GM23338 (cell line): Measurements from ENCODE around the gene KCNK17. TPM values are rescaled to one million over a fixed set of nuclear protein-coding genes. Genes with fewer than 3 reads are reported as not detected.

Experiments used
- ATAC-seq: fragments of 200-7000 bp; cut with Tn5 transposase; 3 replicates; pipeline ENCODE4 v1.9.1; 2020
- DNase-seq: peaks from one replicate; pipeline ENCODE4 v3.0.0-alpha.2; 2015; ENCODE audit warnings: low spot score
- H2AFZ ChIP-seq: fragments of 200-600 bp; sonication (generic); 2 replicates; pipeline ENCODE4 v1.8.0; 2016; ENCODE audit warnings: antibody characterized with exemption, mild to moderate bottlenecking, moderate library complexity
- H3F3A ChIP-seq: fragments of 200-600 bp; sonication (generic); replicated peaks from 2 replicates; pipeline ENCODE4 v1.8.0; 2017; ENCODE audit warnings: antibody characterized with exemption, mixed run types, low read depth
- H3K27ac ChIP-seq: fragments of 200-600 bp; sonication (generic); 2 replicates; pipeline ENCODE4 v1.6.1; 2016; ENCODE audit warnings: low read depth
- H3K27me3 ChIP-seq: fragments of 200-600 bp; sonication (generic); 2 replicates; pipeline ENCODE4 v1.8.0; 2016; ENCODE audit warnings: mild to moderate bottlenecking, mixed run types, moderate library complexity; ENCODE audit not compliant: insufficient read depth
- H3K36me3 ChIP-seq: fragments of 200-600 bp; sonication (generic); 2 replicates; pipeline ENCODE4 v1.8.0; 2016; ENCODE audit warnings: mild to moderate bottlenecking; ENCODE audit not compliant: insufficient read depth
- H3K4me1 ChIP-seq: fragments of 200-600 bp; sonication (generic); 2 replicates; pipeline ENCODE4 v1.8.0; 2016; ENCODE audit warnings: mild to moderate bottlenecking, moderate library complexity; ENCODE audit not compliant: insufficient read depth
- H3K4me2 ChIP-seq: fragments of 200-600 bp; sonication (generic); 2 replicates; pipeline ENCODE4 v1.7.1; 2017; ENCODE audit warnings: mixed run types
- H3K4me3 ChIP-seq: fragments of 200-600 bp; sonication (generic); 2 replicates; pipeline ENCODE4 v1.6.1; 2016; ENCODE audit warnings: mixed run types
- H3K79me2 ChIP-seq: fragments of 200-600 bp; sonication (generic); replicated peaks from 2 replicates; pipeline ENCODE4 v1.8.0; 2017; ENCODE audit warnings: mild to moderate bottlenecking; ENCODE audit not compliant: insufficient read depth
- H3K9me2 ChIP-seq: fragments of 200-600 bp; sonication (generic); 2 replicates; pipeline ENCODE4 v1.8.0; 2017; ENCODE audit not compliant: insufficient read depth
- H4K20me1 ChIP-seq: fragments of 200-600 bp; sonication (generic); replicated peaks from 2 replicates; pipeline ENCODE4 v1.8.0; 2017; ENCODE audit warnings: mild to moderate bottlenecking; ENCODE audit not compliant: insufficient read depth
- H3K27ac Mint-ChIP-seq: 2 replicates; pipeline ENCODE4 v1.8.0; 2020; ENCODE audit warnings: inconsistent platforms, mild to moderate bottlenecking, moderate library complexity, mixed read lengths
- H3K27me3 Mint-ChIP-seq: 3 replicates; pipeline ENCODE4 v1.8.0; 2022; ENCODE audit warnings: low read depth, mild to moderate bottlenecking, moderate library complexity, mixed read lengths, inconsistent platforms; ENCODE audit not compliant: insufficient read depth, poor library complexity
- H3K36me3 Mint-ChIP-seq: 3 replicates; pipeline ENCODE4 v1.8.0; 2021; ENCODE audit warnings: low read depth, mild to moderate bottlenecking, inconsistent platforms, moderate library complexity, mixed read lengths
- H3K4me1 Mint-ChIP-seq: 3 replicates; pipeline ENCODE4 v1.8.0; 2020; ENCODE audit warnings: mild to moderate bottlenecking, inconsistent platforms, mixed read lengths
- H3K4me3 Mint-ChIP-seq: 3 replicates; pipeline ENCODE4 v1.8.0; 2021; ENCODE audit warnings: moderate library complexity, mild to moderate bottlenecking, inconsistent platforms, mixed read lengths
- H3K9me3 Mint-ChIP-seq: 3 replicates; pipeline ENCODE4 v1.8.0; 2020; ENCODE audit warnings: moderate library complexity, mild to moderate bottlenecking, inconsistent platforms, mixed read lengths
- CREB1 ChIP-seq: fragments of 250-450 bp; sonication (Bioruptor Pico); IDR thresholded peaks from 2 replicates; pipeline ENCODE4 v1.5.0; 2020; ENCODE audit warnings: low read depth, mild to moderate bottlenecking, moderate library complexity
- EZH2 ChIP-seq: fragments of 200-600 bp; sonication (generic); IDR thresholded peaks from one replicate; pipeline ENCODE4 v1.8.0; 2017; ENCODE audit warnings: antibody characterized with exemption, mild to moderate bottlenecking, low read depth; ENCODE audit not compliant: unreplicated experiment
- POLR2AphosphoS5 ChIP-seq: IDR thresholded peaks from 2 replicates; pipeline ENCODE4 v1.6.1; 2016; ENCODE audit warnings: antibody characterized with exemption, low read depth
- STAT1 ChIP-seq: IDR thresholded peaks from one replicate; pipeline ENCODE4 v1.6.1; 2016; ENCODE audit warnings: antibody characterized with exemption; ENCODE audit not compliant: unreplicated experiment
- ZNF114 ChIP-seq: fragments of 250-450 bp; sonication (Bioruptor Pico); IDR thresholded peaks from 2 replicates; pipeline ENCODE4 v1.5.0; 2020; ENCODE audit warnings: mild to moderate bottlenecking, moderate library complexity
- ZNF331 ChIP-seq: fragments of 250-450 bp; sonication (Bioruptor Pico); IDR thresholded peaks from 2 replicates; pipeline ENCODE4 v1.5.0; 2020; ENCODE audit warnings: low read depth, mild to moderate bottlenecking, moderate library complexity
- polyA plus RNA-seq: library from polyadenylated mRNA; unstranded; fragments of >200 nt; fragmentation: Nextera tagmentation; extraction: Ambion mirVana; gene quantifications from 2 replicates; pipeline ENCODE4 v1.2.1, GENCODE V29; 2016
- total RNA-seq: library from RNA; depleted of rRNA; stranded (reverse); fragments of >200 nt; shearing (Covaris generic); gene quantifications from 2 replicates; pipeline ENCODE4 v1.2.3, GENCODE V29; 2014
- TF ChIP-seq, protein P1 (sequence below), 2 experiments: fragments of 200-600 bp in 1 of 2; sonication (generic) in 1 of 2; conservative IDR thresholded peaks; 2 replicates each; pipeline versions ENCODE4 v1.5.1 to v1.6.1; 2016 to 2017; ENCODE audit warnings: antibody characterized with exemption in 2 of 2, low read depth in 2 of 2, mild to moderate bottlenecking in 2 of 2, moderate library complexity in 1 of 2
- TF ChIP-seq, protein P2 (sequence below): IDR thresholded peaks from 2 replicates; pipeline ENCODE4 v1.6.1; 2016; ENCODE audit warnings: antibody characterized with exemption
- TF ChIP-seq, protein P3 (sequence below): fragments of 250-450 bp; sonication (Bioruptor Pico); IDR thresholded peaks from 2 replicates; pipeline ENCODE4 v1.5.0; 2020; ENCODE audit warnings: mild to moderate bottlenecking, moderate library complexity

Gene KCNK17
- total and polyA plus RNA-seq, 2 experiments from 2014 or later = 2.2 to 3.1 TPM

DNA sequence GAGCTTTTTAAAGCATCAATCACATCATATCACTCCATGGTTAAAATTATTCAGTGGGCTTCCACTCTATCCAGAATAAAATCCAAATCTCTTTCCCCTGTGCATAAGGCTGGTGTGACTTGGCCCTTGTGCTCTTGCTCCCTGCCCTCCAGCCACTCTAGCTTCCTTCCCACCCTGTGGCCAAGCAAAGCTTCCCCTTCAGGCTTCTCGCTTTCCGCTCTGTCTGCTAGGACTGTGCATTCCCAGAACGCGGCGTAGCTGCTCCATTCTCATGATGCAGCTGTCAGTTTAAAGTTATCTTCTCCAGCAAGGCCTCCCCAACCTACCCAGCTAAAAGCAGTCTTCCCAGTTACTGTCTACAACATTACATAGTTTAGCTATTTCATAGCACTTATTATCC is 27.7 kb upstream of the KCNK17 start (continued):
- TF ChIP-seq, protein P1, sequence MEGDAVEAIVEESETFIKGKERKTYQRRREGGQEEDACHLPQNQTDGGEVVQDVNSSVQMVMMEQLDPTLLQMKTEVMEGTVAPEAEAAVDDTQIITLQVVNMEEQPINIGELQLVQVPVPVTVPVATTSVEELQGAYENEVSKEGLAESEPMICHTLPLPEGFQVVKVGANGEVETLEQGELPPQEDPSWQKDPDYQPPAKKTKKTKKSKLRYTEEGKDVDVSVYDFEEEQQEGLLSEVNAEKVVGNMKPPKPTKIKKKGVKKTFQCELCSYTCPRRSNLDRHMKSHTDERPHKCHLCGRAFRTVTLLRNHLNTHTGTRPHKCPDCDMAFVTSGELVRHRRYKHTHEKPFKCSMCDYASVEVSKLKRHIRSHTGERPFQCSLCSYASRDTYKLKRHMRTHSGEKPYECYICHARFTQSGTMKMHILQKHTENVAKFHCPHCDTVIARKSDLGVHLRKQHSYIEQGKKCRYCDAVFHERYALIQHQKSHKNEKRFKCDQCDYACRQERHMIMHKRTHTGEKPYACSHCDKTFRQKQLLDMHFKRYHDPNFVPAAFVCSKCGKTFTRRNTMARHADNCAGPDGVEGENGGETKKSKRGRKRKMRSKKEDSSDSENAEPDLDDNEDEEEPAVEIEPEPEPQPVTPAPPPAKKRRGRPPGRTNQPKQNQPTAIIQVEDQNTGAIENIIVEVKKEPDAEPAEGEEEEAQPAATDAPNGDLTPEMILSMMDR (conservative IDR thresholded peaks at IDR 0.05; ENCODE audit: low read depth in 2 of 2) = no peak
- TF ChIP-seq, protein P2, sequence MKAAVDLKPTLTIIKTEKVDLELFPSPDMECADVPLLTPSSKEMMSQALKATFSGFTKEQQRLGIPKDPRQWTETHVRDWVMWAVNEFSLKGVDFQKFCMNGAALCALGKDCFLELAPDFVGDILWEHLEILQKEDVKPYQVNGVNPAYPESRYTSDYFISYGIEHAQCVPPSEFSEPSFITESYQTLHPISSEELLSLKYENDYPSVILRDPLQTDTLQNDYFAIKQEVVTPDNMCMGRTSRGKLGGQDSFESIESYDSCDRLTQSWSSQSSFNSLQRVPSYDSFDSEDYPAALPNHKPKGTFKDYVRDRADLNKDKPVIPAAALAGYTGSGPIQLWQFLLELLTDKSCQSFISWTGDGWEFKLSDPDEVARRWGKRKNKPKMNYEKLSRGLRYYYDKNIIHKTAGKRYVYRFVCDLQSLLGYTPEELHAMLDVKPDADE = no peak
- TF ChIP-seq STAT1 = no peak
- no peak for TF ChIP-seq ZNF114 (CRISPR knock-in tag)

DNA sequence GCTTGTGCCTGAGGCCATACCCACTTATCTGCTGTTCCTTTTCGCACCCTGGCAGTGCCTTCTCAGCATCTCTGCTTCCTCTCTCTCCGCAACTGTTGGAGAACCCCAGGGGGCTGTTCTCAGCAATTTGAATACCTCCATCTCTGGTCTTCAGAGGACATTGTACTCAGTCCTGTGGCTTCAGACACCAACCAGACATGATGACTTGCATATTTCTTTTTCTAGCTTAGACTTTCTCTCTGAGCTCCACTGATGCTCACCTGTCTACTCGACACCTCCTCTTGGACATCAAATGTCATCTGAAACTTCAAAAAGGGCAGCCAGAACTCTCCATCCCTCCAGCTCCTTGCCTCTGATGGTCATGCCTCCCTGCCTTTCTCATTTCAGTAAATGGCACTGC is 27.1 kb upstream of the KCNK17 start:
- Mint-ChIP-seq H3K9me3 (no peaks in the 10 kb centered on the region), H3K4me3 (no peak overlapping the region), H3K27ac (no peak overlapping the region), H3K4me1 (peaks cover 33% of the 10 kb centered on the region), H3K36me3 (no peaks in the 10 kb centered on the region), H3K27me3 (peaks cover 16% of the 10 kb centered on the region)
- no peak for DNase-seq
- no peaks in the 10 kb centered on the region for H3K79me2 ChIP-seq
- no peak overlapping the region for H3K4me2 ChIP-seq
- no peaks in the 10 kb centered on the region; the same call in 1 of the 2 replicates for H4K20me1 ChIP-seq
- ATAC-seq = no peak
- H3K27me3 ChIP-seq = no peaks in the 10 kb centered on the region
- H3K4me1 ChIP-seq = peaks cover 6% of the 10 kb centered on the region
- no peak for TF ChIP-seq STAT1
- TF ChIP-seq EZH2 = no peak
- TF ChIP-seq, protein P3, sequence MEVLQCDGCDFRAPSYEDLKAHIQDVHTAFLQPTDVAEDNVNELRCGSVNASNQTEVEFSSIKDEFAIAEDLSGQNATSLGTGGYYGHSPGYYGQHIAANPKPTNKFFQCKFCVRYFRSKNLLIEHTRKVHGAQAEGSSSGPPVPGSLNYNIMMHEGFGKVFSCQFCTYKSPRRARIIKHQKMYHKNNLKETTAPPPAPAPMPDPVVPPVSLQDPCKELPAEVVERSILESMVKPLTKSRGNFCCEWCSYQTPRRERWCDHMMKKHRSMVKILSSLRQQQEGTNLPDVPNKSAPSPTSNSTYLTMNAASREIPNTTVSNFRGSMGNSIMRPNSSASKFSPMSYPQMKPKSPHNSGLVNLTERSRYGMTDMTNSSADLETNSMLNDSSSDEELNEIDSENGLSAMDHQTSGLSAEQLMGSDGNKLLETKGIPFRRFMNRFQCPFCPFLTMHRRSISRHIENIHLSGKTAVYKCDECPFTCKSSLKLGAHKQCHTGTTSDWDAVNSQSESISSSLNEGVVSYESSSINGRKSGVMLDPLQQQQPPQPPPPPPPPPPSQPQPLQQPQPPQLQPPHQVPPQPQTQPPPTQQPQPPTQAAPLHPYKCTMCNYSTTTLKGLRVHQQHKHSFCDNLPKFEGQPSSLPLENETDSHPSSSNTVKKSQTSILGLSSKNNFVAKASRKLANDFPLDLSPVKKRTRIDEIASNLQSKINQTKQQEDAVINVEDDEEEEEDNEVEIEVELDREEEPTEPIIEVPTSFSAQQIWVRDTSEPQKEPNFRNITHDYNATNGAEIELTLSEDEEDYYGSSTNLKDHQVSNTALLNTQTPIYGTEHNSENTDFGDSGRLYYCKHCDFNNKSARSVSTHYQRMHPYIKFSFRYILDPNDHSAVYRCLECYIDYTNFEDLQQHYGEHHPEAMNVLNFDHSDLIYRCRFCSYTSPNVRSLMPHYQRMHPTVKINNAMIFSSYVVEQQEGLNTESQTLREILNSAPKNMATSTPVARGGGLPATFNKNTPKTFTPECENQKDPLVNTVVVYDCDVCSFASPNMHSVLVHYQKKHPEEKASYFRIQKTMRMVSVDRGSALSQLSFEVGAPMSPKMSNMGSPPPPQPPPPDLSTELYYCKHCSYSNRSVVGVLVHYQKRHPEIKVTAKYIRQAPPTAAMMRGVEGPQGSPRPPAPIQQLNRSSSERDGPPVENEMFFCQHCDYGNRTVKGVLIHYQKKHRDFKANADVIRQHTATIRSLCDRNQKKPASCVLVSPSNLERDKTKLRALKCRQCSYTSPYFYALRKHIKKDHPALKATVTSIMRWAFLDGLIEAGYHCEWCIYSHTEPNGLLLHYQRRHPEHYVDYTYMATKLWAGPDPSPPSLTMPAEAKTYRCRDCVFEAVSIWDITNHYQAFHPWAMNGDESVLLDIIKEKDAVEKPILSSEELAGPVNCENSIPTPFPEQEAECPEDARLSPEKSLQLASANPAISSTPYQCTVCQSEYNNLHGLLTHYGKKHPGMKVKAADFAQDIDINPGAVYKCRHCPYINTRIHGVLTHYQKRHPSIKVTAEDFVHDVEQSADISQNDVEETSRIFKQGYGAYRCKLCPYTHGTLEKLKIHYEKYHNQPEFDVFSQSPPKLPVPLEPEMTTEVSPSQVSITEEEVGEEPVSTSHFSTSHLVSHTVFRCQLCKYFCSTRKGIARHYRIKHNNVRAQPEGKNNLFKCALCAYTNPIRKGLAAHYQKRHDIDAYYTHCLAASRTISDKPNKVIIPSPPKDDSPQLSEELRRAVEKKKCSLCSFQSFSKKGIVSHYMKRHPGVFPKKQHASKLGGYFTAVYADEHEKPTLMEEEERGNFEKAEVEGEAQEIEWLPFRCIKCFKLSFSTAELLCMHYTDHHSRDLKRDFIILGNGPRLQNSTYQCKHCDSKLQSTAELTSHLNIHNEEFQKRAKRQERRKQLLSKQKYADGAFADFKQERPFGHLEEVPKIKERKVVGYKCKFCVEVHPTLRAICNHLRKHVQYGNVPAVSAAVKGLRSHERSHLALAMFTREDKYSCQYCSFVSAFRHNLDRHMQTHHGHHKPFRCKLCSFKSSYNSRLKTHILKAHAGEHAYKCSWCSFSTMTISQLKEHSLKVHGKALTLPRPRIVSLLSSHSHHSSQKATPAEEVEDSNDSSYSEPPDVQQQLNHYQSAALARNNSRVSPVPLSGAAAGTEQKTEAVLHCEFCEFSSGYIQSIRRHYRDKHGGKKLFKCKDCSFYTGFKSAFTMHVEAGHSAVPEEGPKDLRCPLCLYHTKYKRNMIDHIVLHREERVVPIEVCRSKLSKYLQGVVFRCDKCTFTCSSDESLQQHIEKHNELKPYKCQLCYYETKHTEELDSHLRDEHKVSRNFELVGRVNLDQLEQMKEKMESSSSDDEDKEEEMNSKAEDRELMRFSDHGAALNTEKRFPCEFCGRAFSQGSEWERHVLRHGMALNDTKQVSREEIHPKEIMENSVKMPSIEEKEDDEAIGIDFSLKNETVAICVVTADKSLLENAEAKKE (CRISPR knock-in tag) = no peak
- no peak for TF ChIP-seq POLR2AphosphoS5
- TF ChIP-seq ZNF331 = no peak
- TF ChIP-seq CREB1 = no peak
- H3F3A ChIP-seq = no peaks in the 10 kb centered on the region
- H3K36me3 ChIP-seq = no peaks in the 10 kb centered on the region
- H3K4me3 ChIP-seq = no peak overlapping the region
- H2AFZ ChIP-seq = no peak overlapping the region
- H3K27ac ChIP-seq = no peak overlapping the region
- H3K9me2 ChIP-seq = peaks cover 9% of the 10 kb centered on the region; the same call in 1 of the 2 replicates
